ENCODE results near the gene SRP19. TPM values are rescaled to one million over a fixed set of nuclear protein-coding genes. Genes with fewer than 3 reads are reported as not detected.

The SRP19 gene
- total RNA-seq, 2 experiments from 2014 or later, result 32.9 to 68.3 TPM

Other genes starting within 250 kb of the SRP19 start
- 33.1 and 41.4 TPM in 2 replicates for gene APC, start 123.4 kb upstream of the SRP19 start, total RNA-seq (2014; rRNA removed; shearing (Covaris generic))
- gene APC, start 123.4 kb upstream of the SRP19 start, total RNA-seq (2022), result 34.8 and 35.9 TPM in 2 replicates
- gene REEP5, start 60.9 kb downstream of the SRP19 start, total RNA-seq (2014; rRNA removed; shearing (Covaris generic)), result 20.9 and 25.5 TPM in 2 replicates
- gene REEP5, start 60.9 kb downstream of the SRP19 start, total RNA-seq (2022), result 29.5 and 32.0 TPM in 2 replicates
- 69.3 and 81.3 TPM in 2 replicates for gene DCP2, start 115.5 kb downstream of the SRP19 start, total RNA-seq (2014; rRNA removed; shearing (Covaris generic))
- gene DCP2, start 115.5 kb downstream of the SRP19 start, total RNA-seq (2022), result 139 and 158 TPM in 2 replicates